Panc1 (cell line): ENCODE data around the gene GPR21. TPM values are rescaled to one million over a fixed set of nuclear protein-coding genes. Genes with fewer than 3 reads are reported as not detected.

ENCODE experiments used
- ATAC-seq: fragments of 200-7000 bp; cut with Tn5 transposase; 2 replicates; pipeline ENCODE4 v1.9.1; 2020; ENCODE audit warnings: mild to moderate bottlenecking, moderate library complexity
- BruUV-seq: library from RNA; stranded (reverse); fragments of 400-500 nt; replicated peaks from 2 replicates; lab custom pipeline; 2021; lab: Mats Ljungman, UMichigan
- CTCF ChIA-PET: fragments of 300-600 bp; sonication (Branson Sonifier 250); formaldehyde crosslinking; loops from one replicate; lab custom pipeline; 2022; ENCODE audit warnings: antibody characterized with exemption; lab: Charles Lee
- POLR2A ChIA-PET: fragments of 300-600 bp; sonication (Branson Sonifier 250); formaldehyde crosslinking; loops from one replicate; lab custom pipeline; 2022; ENCODE audit warnings: antibody characterized with exemption; lab: Charles Lee
- DNase-seq: peaks from one replicate; pipeline ENCODE4 v3.0.0-alpha.2; 2010; ENCODE audit warnings: low read depth, low spot score
- H3K27ac ChIP-seq: 2 replicates; pipeline ENCODE4 v1.5.1; 2011; ENCODE audit warnings: mild to moderate bottlenecking, low read length, inconsistent platforms
- H3K27me3 ChIP-seq: fragments of 200-500 bp; sonication (Bioruptor generic); 2 replicates; pipeline ENCODE4 v1.6.0; 2014; ENCODE audit warnings: low read length, inconsistent platforms; ENCODE audit not compliant: control insufficient read depth, insufficient read depth
- H3K36me3 ChIP-seq: fragments of 200-500 bp; sonication (Bioruptor generic); 2 replicates; pipeline ENCODE4 v1.5.1; 2014; ENCODE audit warnings: inconsistent platforms, mild to moderate bottlenecking, low read length, moderate library complexity; ENCODE audit not compliant: control insufficient read depth, insufficient read depth
- H3K4me1 ChIP-seq: 2 replicates; pipeline ENCODE4 v1.5.1; 2011; ENCODE audit warnings: inconsistent platforms, mild to moderate bottlenecking, low read length, moderate library complexity; ENCODE audit not compliant: control insufficient read depth, insufficient read depth
- H3K4me3 ChIP-seq, 2 experiments: 2 replicates each; pipeline ENCODE4 v1.5.1; 2011 to 2012; ENCODE audit warnings: low read depth in 2 of 2, low read length in 2 of 2, mild to moderate bottlenecking in 2 of 2, inconsistent platforms in 1 of 2, moderate library complexity in 1 of 2
- H3K9me3 ChIP-seq: fragments of 200-500 bp; sonication (Bioruptor generic); 2 replicates; pipeline ENCODE4 v1.5.1; 2014; ENCODE audit warnings: low read depth, mild to moderate bottlenecking, inconsistent platforms, low read length, moderate library complexity; ENCODE audit not compliant: control insufficient read depth, insufficient read depth
- POLR2AphosphoS5 ChIP-seq: IDR thresholded peaks from 2 replicates; pipeline ENCODE4 v1.6.1; 2012; ENCODE audit warnings: mild to moderate bottlenecking, low read depth, low read length, moderate library complexity
- SIN3A ChIP-seq: IDR thresholded peaks from 2 replicates; pipeline ENCODE4 v1.6.1; 2012; ENCODE audit warnings: low read depth, mild to moderate bottlenecking, low read length, moderate library complexity, borderline replicate concordance; ENCODE audit not compliant: insufficient read depth
- TCF7L2 ChIP-seq: IDR thresholded peaks from 2 replicates; pipeline ENCODE4 v1.6.1; 2011; ENCODE audit warnings: mild to moderate bottlenecking, low read depth, low read length, inconsistent platforms
- in situ Hi-C: cut with HindIII; loops from 2 replicates; pipeline ENCODE4 v1.10.0; 2016; ENCODE audit warnings: low sequenced_read_pairs, low pct_unique_long_range_greater_than_20kb
- intact Hi-C: fragments of 100-400 bp; cut with micrococcal nuclease; formaldehyde crosslinking; loops from one replicate; pipeline ENCODE4 v1.10.0; 2022; ENCODE audit not compliant: unreplicated experiment
- total RNA-seq: library from RNA; stranded (reverse); gene quantifications from one replicate; pipeline ENCODE4 v1.2.1, GENCODE V29; 2021; ENCODE audit not compliant: unreplicated experiment
- TF ChIP-seq, protein P1 (sequence below): fragments of 450-650 bp; IDR thresholded peaks from 2 replicates; pipeline ENCODE4 v1.5.1; 2017; ENCODE audit warnings: mild to moderate bottlenecking
- TF ChIP-seq, protein P2 (sequence below), 2 experiments: IDR thresholded peaks; 2 replicates each; pipeline ENCODE4 v1.6.1; 2011 to 2012; ENCODE audit warnings: low read depth in 2 of 2, control low read depth in 1 of 2, low read length in 1 of 2, mild to moderate bottlenecking in 1 of 2, moderate library complexity in 1 of 2; ENCODE audit not compliant: insufficient read depth in 1 of 2

Gene GPR21
- total RNA-seq, 1 experiment from 2014 or later = not detected

DNA sequence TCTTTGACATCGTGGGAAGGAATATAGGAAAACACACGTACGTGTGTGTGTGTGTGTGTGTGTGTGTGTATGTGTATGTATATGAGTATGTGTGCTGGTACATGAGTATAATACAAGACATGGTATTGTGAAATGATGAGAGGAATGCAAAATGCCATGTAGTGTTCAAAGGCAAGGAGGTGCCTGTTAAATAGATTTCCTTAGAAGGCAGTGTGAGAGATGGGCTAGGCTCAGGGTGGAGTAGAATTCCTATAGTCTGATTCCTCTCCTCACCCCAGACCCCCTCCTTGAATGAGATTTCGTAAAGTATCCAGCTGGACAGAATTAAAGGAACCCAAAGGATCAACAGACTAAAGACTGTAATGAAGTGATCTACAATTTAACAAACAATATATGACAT, 11.1 kb downstream of the GPR21 start:
- Histone ChIP-seq H3K36me3 (peaks cover 2% of the 10 kb centered on the region; the same call in 1 of the 2 replicates), H3K4me1 (no peaks in the 10 kb centered on the region; the same call in 1 of the 2 replicates), H3K27ac (no peak overlapping the region), H3K27me3 (no peaks in the 10 kb centered on the region), H3K9me3 (no peaks in the 10 kb centered on the region), H3K4me3 (no peak overlapping the region)
- TF ChIP-seq POLR2AphosphoS5 = no peak
- TF ChIP-seq, protein P1, sequence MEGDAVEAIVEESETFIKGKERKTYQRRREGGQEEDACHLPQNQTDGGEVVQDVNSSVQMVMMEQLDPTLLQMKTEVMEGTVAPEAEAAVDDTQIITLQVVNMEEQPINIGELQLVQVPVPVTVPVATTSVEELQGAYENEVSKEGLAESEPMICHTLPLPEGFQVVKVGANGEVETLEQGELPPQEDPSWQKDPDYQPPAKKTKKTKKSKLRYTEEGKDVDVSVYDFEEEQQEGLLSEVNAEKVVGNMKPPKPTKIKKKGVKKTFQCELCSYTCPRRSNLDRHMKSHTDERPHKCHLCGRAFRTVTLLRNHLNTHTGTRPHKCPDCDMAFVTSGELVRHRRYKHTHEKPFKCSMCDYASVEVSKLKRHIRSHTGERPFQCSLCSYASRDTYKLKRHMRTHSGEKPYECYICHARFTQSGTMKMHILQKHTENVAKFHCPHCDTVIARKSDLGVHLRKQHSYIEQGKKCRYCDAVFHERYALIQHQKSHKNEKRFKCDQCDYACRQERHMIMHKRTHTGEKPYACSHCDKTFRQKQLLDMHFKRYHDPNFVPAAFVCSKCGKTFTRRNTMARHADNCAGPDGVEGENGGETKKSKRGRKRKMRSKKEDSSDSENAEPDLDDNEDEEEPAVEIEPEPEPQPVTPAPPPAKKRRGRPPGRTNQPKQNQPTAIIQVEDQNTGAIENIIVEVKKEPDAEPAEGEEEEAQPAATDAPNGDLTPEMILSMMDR = no peak
- no peak for TF ChIP-seq SIN3A
- TF ChIP-seq TCF7L2 = no peak
- TF ChIP-seq, protein P2, sequence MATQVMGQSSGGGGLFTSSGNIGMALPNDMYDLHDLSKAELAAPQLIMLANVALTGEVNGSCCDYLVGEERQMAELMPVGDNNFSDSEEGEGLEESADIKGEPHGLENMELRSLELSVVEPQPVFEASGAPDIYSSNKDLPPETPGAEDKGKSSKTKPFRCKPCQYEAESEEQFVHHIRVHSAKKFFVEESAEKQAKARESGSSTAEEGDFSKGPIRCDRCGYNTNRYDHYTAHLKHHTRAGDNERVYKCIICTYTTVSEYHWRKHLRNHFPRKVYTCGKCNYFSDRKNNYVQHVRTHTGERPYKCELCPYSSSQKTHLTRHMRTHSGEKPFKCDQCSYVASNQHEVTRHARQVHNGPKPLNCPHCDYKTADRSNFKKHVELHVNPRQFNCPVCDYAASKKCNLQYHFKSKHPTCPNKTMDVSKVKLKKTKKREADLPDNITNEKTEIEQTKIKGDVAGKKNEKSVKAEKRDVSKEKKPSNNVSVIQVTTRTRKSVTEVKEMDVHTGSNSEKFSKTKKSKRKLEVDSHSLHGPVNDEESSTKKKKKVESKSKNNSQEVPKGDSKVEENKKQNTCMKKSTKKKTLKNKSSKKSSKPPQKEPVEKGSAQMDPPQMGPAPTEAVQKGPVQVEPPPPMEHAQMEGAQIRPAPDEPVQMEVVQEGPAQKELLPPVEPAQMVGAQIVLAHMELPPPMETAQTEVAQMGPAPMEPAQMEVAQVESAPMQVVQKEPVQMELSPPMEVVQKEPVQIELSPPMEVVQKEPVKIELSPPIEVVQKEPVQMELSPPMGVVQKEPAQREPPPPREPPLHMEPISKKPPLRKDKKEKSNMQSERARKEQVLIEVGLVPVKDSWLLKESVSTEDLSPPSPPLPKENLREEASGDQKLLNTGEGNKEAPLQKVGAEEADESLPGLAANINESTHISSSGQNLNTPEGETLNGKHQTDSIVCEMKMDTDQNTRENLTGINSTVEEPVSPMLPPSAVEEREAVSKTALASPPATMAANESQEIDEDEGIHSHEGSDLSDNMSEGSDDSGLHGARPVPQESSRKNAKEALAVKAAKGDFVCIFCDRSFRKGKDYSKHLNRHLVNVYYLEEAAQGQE (IDR thresholded peaks at IDR 0.05; ENCODE audit: insufficient read depth in 1 of 2, low read depth in 2 of 2, low read length in 1 of 2) = no peak
- ChIA-PET POLR2A (no interaction called here), CTCF (no interaction called here)
- ATAC-seq = no peak
- intact Hi-C loops = no loop called here
- in situ Hi-C loops = no loop called here
- no peak for DNase-seq
- no TSS peak for BruUV-seq

DNA sequence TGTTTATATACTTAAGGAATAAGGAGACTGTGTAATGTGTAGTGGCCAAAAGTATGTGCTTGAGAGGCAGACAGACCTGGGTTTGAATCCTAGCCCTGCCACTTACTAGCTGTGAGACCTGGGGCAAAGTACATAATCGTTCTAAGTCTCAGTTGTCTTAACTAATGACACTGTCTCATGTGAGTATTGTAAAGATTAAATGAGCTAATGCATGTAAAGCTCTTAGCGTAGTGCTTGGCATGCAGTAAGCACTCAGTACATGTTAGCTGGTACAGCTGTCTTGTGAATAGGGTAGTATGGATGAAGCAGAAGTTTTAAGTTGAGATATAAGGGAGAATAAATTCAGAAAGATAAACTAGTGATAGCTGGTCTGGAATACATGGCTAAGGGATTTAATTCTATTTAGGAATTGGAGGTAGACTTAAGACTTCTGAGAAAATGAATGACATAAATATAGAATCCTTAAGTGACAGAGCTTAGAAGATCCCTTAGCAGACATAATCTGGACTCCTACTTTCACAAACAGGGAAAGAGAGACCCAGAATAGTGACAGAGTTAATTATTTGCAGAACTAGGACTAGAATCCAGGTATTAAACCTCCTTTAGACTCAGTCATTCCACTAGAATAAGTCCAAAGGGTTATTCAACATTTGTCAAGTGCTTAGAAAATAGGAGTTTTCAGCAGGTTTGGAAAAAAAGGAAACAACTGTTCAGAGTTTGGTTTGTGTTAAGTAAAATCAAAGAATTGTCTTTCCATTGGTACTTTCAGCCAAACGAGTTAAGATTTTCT, 13.1 kb downstream of the GPR21 start:
- Histone ChIP-seq H3K4me3 (no peak overlapping the region), H3K27me3 (no peaks in the 10 kb centered on the region), H3K4me1 (no peaks in the 10 kb centered on the region; the same call in 1 of the 2 replicates), H3K9me3 (no peaks in the 10 kb centered on the region), H3K36me3 (no peaks in the 10 kb centered on the region), H3K27ac (no peak overlapping the region)
- DNase-seq (no peak), ATAC-seq (no peak)
- in situ Hi-C loops = no loop called here
- BruUV-seq = no TSS peak
- intact Hi-C loops = no loop called here
- ChIA-PET CTCF (no interaction called here), POLR2A (no interaction called here)
- TF ChIP-seq SIN3A (no peak), TCF7L2 (no peak), POLR2AphosphoS5 (no peak)
- TF ChIP-seq, protein P2 (IDR thresholded peaks at IDR 0.05; ENCODE audit: insufficient read depth in 1 of 2, low read depth in 2 of 2, low read length in 1 of 2) = no peak
- TF ChIP-seq, protein P1 = no peak
